T-helper 17 cell (primary cell): ENCODE measurements around the gene CEP20. TPM values are rescaled to one million over a fixed set of nuclear protein-coding genes. Genes with fewer than 3 reads are reported as not detected.
"Not testable (repeated sequence)": the region's sequence is repeated elsewhere in the genome, so short reads cannot be mapped to it uniquely, and the experiment has no call there.

Experiments
- ATAC-seq: fragments of 150-1000 bp; cut with Tn5 transposase; 2 replicates; pipeline ENCODE4 v1.10.0; 2021; ENCODE audit warnings: mild to moderate bottlenecking, moderate library complexity
- DNase-seq, 3 donors: peaks; one replicate each; pipeline versions ENCODE4 v3.0.0 to v3.0.0-alpha.2; 2020 to 2021
- H3K9me3 ChIP-seq: one replicate; pipeline ENCODE4 v1.7.0; 2013; ENCODE audit warnings: low read length, mild to moderate bottlenecking; ENCODE audit not compliant: control insufficient read depth, poor library complexity, severe bottlenecking
- H3K27ac Mint-ChIP-seq: one replicate; pipeline ENCODE4 v1.8.0; 2022; ENCODE audit warnings: mild to moderate bottlenecking, moderate library complexity, mixed read lengths
- H3K27me3 Mint-ChIP-seq: one replicate; pipeline ENCODE4 v1.8.0; 2022; ENCODE audit warnings: mixed read lengths
- H3K36me3 Mint-ChIP-seq: one replicate; pipeline ENCODE4 v1.8.0; 2022; ENCODE audit warnings: low read depth, mixed read lengths
- H3K4me1 Mint-ChIP-seq: one replicate; pipeline ENCODE4 v1.8.0; 2022; ENCODE audit warnings: mild to moderate bottlenecking, mixed read lengths
- H3K4me3 Mint-ChIP-seq: one replicate; pipeline ENCODE4 v1.8.0; 2022; ENCODE audit warnings: mild to moderate bottlenecking, moderate library complexity, mixed read lengths
- total RNA-seq, 4 donors: library from RNA in 2 of 4; stranded (reverse) in 2 of 4; gene quantifications; one replicate each; pipeline ENCODE4 v1.2.3 and lab custom pipeline; 2022 to 2026

The CEP20 gene
- total RNA-seq, 2 donors from 2014 or later, result 16.3 to 20.4 TPM

DNA sequence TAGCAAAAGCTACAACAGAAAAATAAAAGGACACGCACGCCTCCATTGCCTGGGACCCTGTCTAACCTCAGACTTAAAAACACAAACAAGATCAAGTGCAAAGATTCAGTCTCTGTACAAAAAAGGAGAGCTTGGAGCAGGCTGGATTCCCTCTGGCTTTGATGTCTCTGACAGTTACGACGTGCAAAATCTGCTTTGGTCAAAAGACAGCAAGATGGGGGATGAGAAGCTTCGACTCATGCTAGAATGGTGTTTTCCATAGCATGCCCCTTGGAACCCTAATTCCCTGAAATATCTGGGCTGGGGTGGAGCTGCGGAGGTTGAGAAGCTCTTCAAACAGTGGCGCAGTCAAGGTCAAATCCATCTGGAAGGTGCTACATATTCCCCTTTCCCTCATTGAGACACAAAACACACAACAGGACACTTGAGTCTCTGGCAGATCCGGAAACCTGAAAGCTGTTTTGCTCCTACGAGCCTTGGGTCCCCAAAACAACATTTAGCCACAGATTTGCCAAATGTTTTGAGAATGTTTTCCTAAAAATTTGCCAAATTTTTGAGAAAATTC lies 40.7 kb downstream of the CEP20 start:
- no peaks in the 10 kb centered on the region for H3K9me3 ChIP-seq
- no peak overlapping the region for H3K4me3 Mint-ChIP-seq
- H3K27me3 Mint-ChIP-seq, result peaks cover 13% of the 10 kb centered on the region
- no peaks in the 10 kb centered on the region for H3K36me3 Mint-ChIP-seq
- H3K27ac Mint-ChIP-seq, result no peak overlapping the region
- DNase-seq (no peak), ATAC-seq (no peak)
- H3K4me1 Mint-ChIP-seq, result no peaks in the 10 kb centered on the region

DNA sequence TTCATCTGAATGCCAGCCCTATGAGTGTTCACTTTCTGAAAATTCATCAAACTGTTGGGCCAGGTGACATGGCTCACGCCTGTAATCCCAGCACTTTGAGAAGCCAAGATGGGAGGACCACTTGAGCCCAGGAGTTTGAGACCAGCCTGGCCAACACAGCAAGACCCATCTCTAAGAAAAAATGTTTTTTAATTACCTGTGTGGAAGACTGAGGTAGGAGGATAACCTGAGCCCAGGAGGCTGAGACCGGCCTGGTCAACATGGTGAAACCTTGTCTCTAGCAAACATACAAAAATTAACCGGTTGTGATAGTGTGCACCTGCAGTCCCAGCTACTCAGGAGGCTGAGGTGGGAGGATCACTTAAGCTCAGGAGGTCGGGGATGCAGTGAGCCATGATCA lies 41.9 kb downstream of the CEP20 start:
- H3K36me3 Mint-ChIP-seq, result no peaks in the 10 kb centered on the region
- ATAC-seq (no peak), DNase-seq (no peak)
- H3K4me3 Mint-ChIP-seq, result no peak overlapping the region
- no peak overlapping the region for H3K27ac Mint-ChIP-seq
- H3K9me3 ChIP-seq, result no peaks in the 10 kb centered on the region
- no peaks in the 10 kb centered on the region for H3K4me1 Mint-ChIP-seq
- peaks cover 13% of the 10 kb centered on the region for H3K27me3 Mint-ChIP-seq

DNA sequence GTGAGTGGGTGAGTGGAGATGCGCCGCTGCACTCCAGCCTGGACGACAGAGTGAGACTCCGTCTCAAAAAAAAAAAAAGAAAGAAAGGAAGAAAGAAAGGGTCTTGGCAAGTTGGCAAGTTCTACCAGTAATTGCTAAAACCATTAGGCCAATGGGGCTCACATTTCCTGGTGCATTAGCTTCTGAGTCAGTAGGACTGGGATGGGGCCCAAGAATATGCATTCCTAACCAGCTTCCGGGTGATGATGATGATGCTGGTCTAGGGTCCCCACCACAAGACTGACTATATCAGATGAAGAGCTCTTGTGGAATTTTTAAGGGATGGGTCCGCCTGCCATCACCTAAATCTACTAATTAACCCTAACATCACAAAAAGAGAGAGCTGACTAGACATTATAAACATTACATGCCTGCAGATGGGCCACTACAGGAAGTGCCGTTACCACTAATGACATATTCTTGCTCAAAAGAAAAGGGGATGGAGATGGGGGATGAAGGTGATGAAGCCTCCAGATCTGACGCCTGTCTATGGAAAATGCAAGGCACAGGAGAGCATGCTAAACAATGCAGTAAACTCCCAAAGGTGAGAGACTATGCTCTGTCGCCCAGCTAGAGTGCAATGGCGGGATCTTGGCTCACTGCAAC lies 44.6 kb downstream of the CEP20 start:
- peaks cover 9% of the 10 kb centered on the region for H3K27me3 Mint-ChIP-seq
- no peaks in the 10 kb centered on the region for H3K4me1 Mint-ChIP-seq
- DNase-seq, result no peak
- H3K9me3 ChIP-seq, result no peaks in the 10 kb centered on the region
- no peak overlapping the region for H3K4me3 Mint-ChIP-seq
- ATAC-seq, result no peak
- H3K36me3 Mint-ChIP-seq, result no peaks in the 10 kb centered on the region
- no peak overlapping the region for H3K27ac Mint-ChIP-seq

DNA sequence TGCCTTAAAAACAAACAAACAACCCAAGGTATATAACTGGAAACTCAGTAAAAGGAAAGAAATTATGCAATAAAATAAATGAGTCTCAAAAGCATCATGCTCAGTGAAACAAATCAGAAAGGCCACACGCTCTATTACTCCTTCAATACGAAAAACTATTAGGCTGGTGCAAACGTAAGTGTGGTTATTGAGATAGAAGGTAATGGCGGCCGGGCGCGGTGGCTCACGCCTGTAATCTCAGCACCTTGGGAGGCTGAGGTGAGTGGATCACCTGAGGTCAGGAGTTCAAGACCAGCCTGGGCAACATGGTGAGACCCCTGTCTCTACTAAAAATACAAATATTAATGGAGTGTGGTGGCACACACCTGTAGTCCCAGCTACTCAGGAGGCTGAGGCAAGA lies 49.2 kb downstream of the CEP20 start:
- not testable (repeated sequence) for H3K27me3 Mint-ChIP-seq, DNase-seq, ATAC-seq, H3K4me3 Mint-ChIP-seq, H3K27ac Mint-ChIP-seq, H3K4me1 Mint-ChIP-seq, H3K36me3 Mint-ChIP-seq, H3K9me3 ChIP-seq

DNA sequence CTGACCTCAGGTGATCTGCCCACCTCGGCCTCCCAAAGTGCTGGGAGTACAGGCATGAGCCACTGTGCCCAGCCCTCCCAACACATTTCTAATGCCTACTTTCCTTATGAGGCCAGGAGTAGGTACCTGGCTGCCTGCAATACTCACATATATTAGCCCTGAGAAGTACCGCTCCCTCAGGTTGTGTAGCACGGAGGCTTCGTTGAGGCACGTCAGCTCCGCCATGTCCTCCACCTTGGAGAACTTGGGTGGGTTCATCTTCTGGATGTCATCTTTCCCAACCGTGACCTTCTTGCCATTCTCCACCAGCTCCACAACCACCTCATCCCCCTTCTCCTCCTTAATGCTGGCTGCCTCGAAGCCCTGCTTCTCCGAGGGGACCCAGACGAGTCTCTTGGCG lies 50.6 kb downstream of the CEP20 start:
- H3K36me3 Mint-ChIP-seq, result no peaks in the 10 kb centered on the region
- no peak overlapping the region for H3K27ac Mint-ChIP-seq
- no peak overlapping the region for H3K4me3 Mint-ChIP-seq

DNA sequence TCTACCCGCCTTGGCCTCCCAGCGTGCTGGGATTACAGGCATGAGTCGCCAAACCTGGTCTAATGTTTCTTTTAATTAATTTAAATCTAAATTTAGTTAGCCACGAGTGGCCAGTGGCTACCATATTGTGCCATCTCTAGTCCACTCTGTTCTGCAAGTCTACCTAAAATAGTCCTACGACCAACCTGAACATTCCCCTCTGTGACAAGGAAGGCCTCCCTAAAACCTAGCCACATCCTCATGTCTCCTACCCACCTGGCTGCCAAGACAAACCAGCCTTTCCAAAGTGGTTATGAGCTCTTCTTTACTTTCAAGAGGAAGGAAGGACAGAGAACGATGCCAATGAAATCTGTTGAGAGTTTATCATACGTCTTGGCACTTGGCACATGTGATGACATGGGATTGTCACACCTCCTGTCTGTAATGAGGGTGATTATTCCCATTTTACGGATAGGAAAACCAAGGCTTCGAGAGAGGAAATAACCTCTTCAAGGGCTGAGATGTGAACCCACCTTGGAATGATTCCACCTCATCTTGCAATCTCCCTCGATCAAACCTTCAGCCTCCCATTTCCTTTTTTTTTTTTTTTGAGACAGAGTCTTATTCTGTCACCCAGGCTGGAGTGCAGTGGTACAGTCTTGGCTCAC lies 51.3 kb downstream of the CEP20 start:
- no peak for DNase-seq
- Mint-ChIP-seq H3K27me3 (peaks cover 17% of the 10 kb centered on the region), H3K27ac (no peak overlapping the region)

More for the DNA sequence above, 50.6 kb downstream of the CEP20 start:
- H3K9me3 ChIP-seq, result no peaks in the 10 kb centered on the region
- peaks cover 17% of the 10 kb centered on the region for H3K27me3 Mint-ChIP-seq
- DNase-seq (no peak), ATAC-seq (no peak)
- peaks cover 3% of the 10 kb centered on the region for H3K4me1 Mint-ChIP-seq

DNA sequence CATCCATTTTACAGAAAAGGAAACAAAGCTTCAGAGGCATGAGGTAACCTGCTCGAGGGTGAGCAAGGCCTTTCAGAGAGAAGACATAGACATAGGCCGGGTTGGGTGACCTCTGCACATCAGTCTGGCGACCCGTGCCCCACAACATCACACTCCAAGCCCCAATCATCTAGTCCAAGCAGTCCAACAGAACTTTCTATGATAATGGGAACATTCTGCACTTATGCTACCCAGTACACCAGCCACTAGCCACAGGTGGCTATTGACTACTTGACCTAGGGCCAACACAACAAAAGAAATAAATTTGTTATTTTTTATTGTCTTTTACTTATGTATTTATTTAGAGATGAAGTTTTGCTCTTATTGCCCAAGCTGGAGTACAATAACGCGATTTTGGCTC lies 52.3 kb downstream of the CEP20 start:
- no peak overlapping the region for H3K4me3 Mint-ChIP-seq
- peaks cover 17% of the 10 kb centered on the region for H3K27me3 Mint-ChIP-seq
- peaks cover 3% of the 10 kb centered on the region for H3K4me1 Mint-ChIP-seq
- H3K36me3 Mint-ChIP-seq, result no peaks in the 10 kb centered on the region
- no peaks in the 10 kb centered on the region for H3K9me3 ChIP-seq
- ATAC-seq (no peak), DNase-seq (no peak)
- H3K27ac Mint-ChIP-seq, result no peak overlapping the region

More for the DNA sequence above, 51.3 kb downstream of the CEP20 start:
- no peak for ATAC-seq
- no peak overlapping the region for H3K4me3 Mint-ChIP-seq
- no peaks in the 10 kb centered on the region for H3K36me3 Mint-ChIP-seq
- no peaks in the 10 kb centered on the region for H3K9me3 ChIP-seq
- peaks cover 3% of the 10 kb centered on the region for H3K4me1 Mint-ChIP-seq

DNA sequence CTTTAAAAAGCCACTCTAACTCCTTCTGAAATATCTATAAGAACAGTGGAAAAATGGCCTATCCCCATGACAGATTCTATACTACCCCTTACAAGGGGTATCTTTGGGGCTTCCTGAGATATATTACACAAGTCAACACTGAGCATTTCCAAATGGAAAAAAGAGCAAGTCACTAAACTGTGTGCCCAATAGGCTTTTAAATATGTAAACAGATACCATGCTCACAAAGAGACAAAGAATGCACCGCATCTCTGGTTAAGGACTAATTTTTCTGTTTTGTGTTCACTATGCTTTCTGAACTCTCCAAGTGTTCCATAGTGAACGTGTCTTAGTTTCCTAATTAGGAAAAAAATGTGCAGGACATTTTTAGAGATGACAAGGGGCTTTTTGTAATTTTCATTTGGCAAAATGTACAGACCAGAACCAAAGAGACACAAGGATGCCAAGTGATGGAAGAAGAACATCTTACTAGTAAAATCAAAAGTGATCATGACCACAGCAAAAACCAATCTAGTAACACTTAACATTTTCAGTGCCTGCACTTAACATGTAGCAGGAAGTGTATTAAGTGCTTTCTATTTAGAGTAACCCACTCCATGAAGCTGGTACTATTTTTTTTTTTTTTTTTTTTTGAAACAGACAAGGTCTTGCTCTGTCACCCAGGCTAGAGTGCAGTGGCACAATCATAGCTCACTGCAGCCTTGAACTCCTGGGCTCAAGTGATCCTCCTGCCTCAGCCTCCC lies 53.1 kb downstream of the CEP20 start:
- Mint-ChIP-seq H3K4me3 (no peak overlapping the region), H3K27ac (no peak overlapping the region), H3K27me3 (peaks cover 17% of the 10 kb centered on the region), H3K4me1 (peaks cover 3% of the 10 kb centered on the region), H3K36me3 (no peaks in the 10 kb centered on the region)
- no peaks in the 10 kb centered on the region for H3K9me3 ChIP-seq
- ATAC-seq (no peak), DNase-seq (no peak)

DNA sequence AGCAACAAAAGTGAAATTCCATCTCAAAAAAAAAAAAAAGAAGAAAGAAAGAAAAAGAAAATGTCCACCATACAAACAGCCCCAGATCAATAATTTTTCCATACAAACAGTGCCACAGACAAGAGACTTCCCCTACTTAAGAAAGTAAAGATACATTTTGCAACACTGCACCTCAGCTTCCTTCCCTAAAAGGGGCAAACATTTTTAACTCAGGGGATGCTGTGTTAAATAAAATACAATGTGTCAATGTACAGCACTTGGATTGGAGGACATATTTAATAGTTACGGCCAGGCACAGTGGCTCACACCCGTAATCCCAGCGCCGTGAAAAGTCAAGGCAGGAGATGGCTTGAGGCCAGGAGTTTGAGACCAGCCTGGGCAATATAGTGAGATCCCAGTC lies 53.9 kb downstream of the CEP20 start:
- ATAC-seq, result no peak
- H3K9me3 ChIP-seq, result no peaks in the 10 kb centered on the region
- H3K4me3 Mint-ChIP-seq, result no peak overlapping the region
- H3K36me3 Mint-ChIP-seq, result no peaks in the 10 kb centered on the region
- H3K27me3 Mint-ChIP-seq, result peaks cover 17% of the 10 kb centered on the region
- no peak for DNase-seq
- peaks cover 3% of the 10 kb centered on the region for H3K4me1 Mint-ChIP-seq
- H3K27ac Mint-ChIP-seq, result no peak overlapping the region

DNA sequence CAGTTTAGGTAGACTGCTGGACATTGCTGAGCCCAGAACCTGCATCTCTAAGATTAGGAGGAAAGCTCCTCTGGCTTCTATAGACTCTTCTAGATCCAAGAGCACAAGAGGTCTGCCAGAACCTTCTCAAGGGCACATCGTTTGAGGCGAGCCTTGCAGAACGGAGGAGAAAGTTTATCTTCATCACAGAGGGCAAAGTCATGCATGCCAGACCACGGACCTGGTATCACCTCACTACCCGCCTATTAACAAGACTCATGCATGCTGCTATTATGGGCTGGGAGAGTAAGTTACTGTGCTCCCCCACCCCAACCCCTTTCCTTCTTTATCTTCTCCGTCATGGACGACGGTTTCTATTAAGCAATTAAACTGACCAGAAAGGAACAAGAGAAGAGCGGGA lies 54.9 kb downstream of the CEP20 start:
- Mint-ChIP-seq H3K27ac (no peak overlapping the region), H3K36me3 (no peaks in the 10 kb centered on the region), H3K4me3 (no peak overlapping the region), H3K27me3 (peaks cover 17% of the 10 kb centered on the region), H3K4me1 (peaks cover 3% of the 10 kb centered on the region)
- ATAC-seq (no peak), DNase-seq (no peak)
- H3K9me3 ChIP-seq, result no peaks in the 10 kb centered on the region

DNA sequence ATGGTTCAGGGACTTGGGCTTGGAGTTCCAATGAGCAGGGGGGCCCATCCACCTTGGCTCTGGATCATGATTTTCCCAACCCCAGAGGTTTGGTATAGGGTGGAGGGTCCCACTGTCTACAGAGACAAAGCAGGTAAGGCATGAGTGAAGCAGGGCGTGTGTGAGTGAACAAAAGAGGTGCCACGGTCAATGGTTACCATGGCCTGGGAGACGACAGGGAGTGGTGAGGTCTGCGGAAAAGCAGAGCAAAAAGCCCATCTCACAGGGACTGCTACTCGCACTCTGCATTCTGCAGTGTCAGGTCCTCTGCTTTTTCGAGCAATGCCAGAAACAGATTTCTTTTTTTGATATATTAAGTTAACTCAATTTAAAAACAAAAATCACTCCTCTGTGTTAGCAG lies 56.2 kb downstream of the CEP20 start:
- ATAC-seq (no peak), DNase-seq (no peak)
- Mint-ChIP-seq H3K4me1 (peaks cover 3% of the 10 kb centered on the region), H3K36me3 (no peaks in the 10 kb centered on the region), H3K4me3 (no peak overlapping the region), H3K27me3 (peaks cover 12% of the 10 kb centered on the region), H3K27ac (no peak overlapping the region)
- H3K9me3 ChIP-seq, result no peaks in the 10 kb centered on the region

DNA sequence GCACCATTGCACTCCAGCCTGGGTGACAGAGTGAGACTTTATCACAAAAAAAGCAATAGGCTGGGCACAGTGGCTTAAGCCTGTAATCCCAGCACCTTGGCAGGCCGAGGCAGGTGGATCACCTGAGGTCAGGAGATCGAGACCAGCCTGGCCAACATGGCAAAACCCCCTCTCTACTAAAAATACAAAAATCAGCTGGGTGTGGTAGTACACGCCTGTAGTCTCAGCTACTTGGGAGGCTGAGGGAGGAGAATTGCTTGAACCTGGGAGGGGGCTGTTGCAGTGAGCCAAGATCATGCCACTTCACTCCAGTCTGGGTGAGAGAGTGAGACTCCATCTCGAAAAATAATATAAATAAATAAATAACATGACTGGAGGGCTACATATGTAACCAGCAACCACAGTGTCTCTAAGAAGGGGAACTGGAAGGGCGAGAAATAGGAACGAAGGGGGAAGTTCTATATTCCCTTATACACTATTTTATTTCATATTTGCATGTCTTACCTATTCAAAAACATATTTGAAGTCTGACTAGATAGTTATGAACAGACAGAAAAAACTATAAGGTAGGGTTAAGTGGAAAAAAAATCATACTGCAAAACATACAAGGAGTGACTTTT lies 57.5 kb downstream of the CEP20 start:
- H3K4me1 Mint-ChIP-seq, result peaks cover 3% of the 10 kb centered on the region
- no peak overlapping the region for H3K27ac Mint-ChIP-seq
- H3K27me3 Mint-ChIP-seq, result peaks cover 12% of the 10 kb centered on the region
- H3K9me3 ChIP-seq, result no peaks in the 10 kb centered on the region
- H3K36me3 Mint-ChIP-seq, result no peaks in the 10 kb centered on the region
- DNase-seq, result no peak
- ATAC-seq, result no peak
- H3K4me3 Mint-ChIP-seq, result no peak overlapping the region

DNA sequence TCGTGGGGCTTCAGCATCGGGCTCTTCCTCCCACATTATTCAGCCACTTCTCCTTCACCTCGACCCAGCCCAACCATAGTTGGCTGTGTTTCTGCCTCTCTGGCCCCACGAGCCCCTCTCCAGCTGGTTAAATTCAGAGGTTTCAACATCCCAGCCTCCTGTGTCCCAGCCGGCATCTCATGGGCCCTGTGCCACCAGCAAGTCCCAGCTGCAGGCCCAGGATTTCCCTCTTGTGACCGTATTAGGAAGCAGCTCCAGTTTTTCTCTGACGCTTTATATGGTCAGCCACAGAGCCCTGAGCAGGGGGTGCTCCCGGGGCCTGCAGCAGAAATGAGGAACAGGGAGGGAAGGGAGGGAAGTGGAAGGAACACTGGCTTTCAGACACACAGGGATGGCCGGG lies 58.9 kb downstream of the CEP20 start:
- DNase-seq (no peak), ATAC-seq (no peak)
- Mint-ChIP-seq H3K27me3 (peaks cover 11% of the 10 kb centered on the region), H3K36me3 (no peaks in the 10 kb centered on the region), H3K27ac (no peak overlapping the region), H3K4me3 (no peak overlapping the region), H3K4me1 (peaks cover 5% of the 10 kb centered on the region)
- no peaks in the 10 kb centered on the region for H3K9me3 ChIP-seq
